GM12878 (cell line): ENCODE measurements around the gene ARMH1. TPM values are rescaled to one million over a fixed set of nuclear protein-coding genes. Genes with fewer than 3 reads are reported as not detected.

Experiments
- ATAC-seq: fragments of 200-7000 bp; cut with Tn5 transposase; 3 replicates; pipeline ENCODE4 v1.9.1; 2020; ENCODE audit warnings: mild to moderate bottlenecking, moderate library complexity
- BruUV-seq: library from RNA; stranded (reverse); fragments of 400-500 nt; replicated peaks from 2 replicates; lab custom pipeline; 2021; lab: Mats Ljungman, UMichigan
- CTCF ChIA-PET: fragments of 300-600 bp; sonication (Branson Sonifier 250); formaldehyde crosslinking; extraction: SDS; loops from one replicate; lab custom pipeline; 2021; ENCODE audit warnings: inconsistent platforms; lab: Yijun Ruan, JAX
- POLR2A ChIA-PET: fragments of 350-600 bp; formaldehyde crosslinking; extraction: SDS; loops from one replicate; lab custom pipeline; 2021; ENCODE audit warnings: inconsistent platforms; lab: Charles Lee
- RAD21 ChIA-PET: fragments of 300-600 bp; sonication (Branson Sonifier 250); formaldehyde crosslinking; loops from one replicate; lab custom pipeline; 2023; ENCODE audit warnings: antibody characterized with exemption; ENCODE audit not compliant: unreplicated experiment; lab: Charles Lee
- SMC1A ChIA-PET: fragments of 300-600 bp; sonication (Branson Sonifier 250); formaldehyde crosslinking; loops from one replicate; lab custom pipeline; 2023; ENCODE audit not compliant: unreplicated experiment, uncharacterized antibody; lab: Charles Lee
- DNase-seq: peaks from one replicate; pipeline ENCODE4 v3.0.0-alpha.2; 2011; ENCODE audit warnings: low read depth, low spot score
- FAIRE-seq: peaks from 3 replicates; lab custom pipeline; 2011; peaks lifted over from hg19 to GRCh38; lab: Jason Lieb, UNC
- H2AFZ ChIP-seq: 2 replicates; pipeline ENCODE4 v1.6.0; 2011; ENCODE audit warnings: low read depth, low read length, control low read depth; ENCODE audit not compliant: control insufficient read depth
- H3K27ac ChIP-seq: 2 replicates; pipeline ENCODE4 v1.5.1; 2011; ENCODE audit warnings: control low read depth; ENCODE audit not compliant: control insufficient read depth, insufficient read depth
- H3K27me3 ChIP-seq, 2 experiments: replicated peaks in 1 of 2; 2 replicates each; pipeline versions ENCODE4 v1.6.0 to v1.6.1; 2011; ENCODE audit warnings: low read length in 1 of 2; ENCODE audit not compliant: control insufficient read depth in 2 of 2, insufficient read depth in 2 of 2
- H3K36me3 ChIP-seq, 2 experiments: 2 replicates each; pipeline ENCODE4 v1.5.1; 2011; ENCODE audit warnings: low read length in 1 of 2; ENCODE audit not compliant: control insufficient read depth in 2 of 2, insufficient read depth in 2 of 2
- H3K4me1 ChIP-seq: 2 replicates; pipeline ENCODE4 v1.6.1; 2011; ENCODE audit warnings: mild to moderate bottlenecking, low read length, moderate library complexity, mixed read lengths; ENCODE audit not compliant: control insufficient read depth, insufficient read depth
- H3K4me2 ChIP-seq: 2 replicates; pipeline ENCODE4 v1.6.0; 2011; ENCODE audit warnings: control low read depth; ENCODE audit not compliant: control insufficient read depth, insufficient read depth
- H3K4me3 ChIP-seq: fragments of 200-600 bp; sonication (generic); 2 replicates; pipeline ENCODE4 v1.5.1; 2016
- H3K79me2 ChIP-seq: 2 replicates; pipeline ENCODE4 v1.6.0; 2011; ENCODE audit warnings: low read length; ENCODE audit not compliant: control insufficient read depth, insufficient read depth
- H3K9ac ChIP-seq: 2 replicates; pipeline ENCODE4 v1.8.0; 2011; ENCODE audit warnings: low read length, control low read depth, mixed read lengths; ENCODE audit not compliant: control insufficient read depth, insufficient read depth
- H3K9me3 ChIP-seq: replicated peaks from 3 replicates; pipeline ENCODE4 v1.5.1; 2011; ENCODE audit warnings: mild to moderate bottlenecking, low read length; ENCODE audit not compliant: control insufficient read depth, insufficient read depth
- H4K20me1 ChIP-seq: 2 replicates; pipeline ENCODE4 v1.6.0; 2011; ENCODE audit not compliant: control insufficient read depth, insufficient read depth
- CHD4 ChIP-seq: fragments of 200-600 bp; sonication (generic); IDR thresholded peaks from 2 replicates; pipeline ENCODE4 v1.6.1; 2016; ENCODE audit warnings: mild to moderate bottlenecking
- CTCF ChIP-seq, 3 experiments: IDR thresholded peaks in 2 of 3; conservative IDR thresholded peaks in 1 of 3; 2 replicates each; pipeline ENCODE4 v1.5.1; 2011; ENCODE audit warnings: low read depth in 3 of 3, low read length in 3 of 3, mild to moderate bottlenecking in 3 of 3, control low read depth in 2 of 3, moderate library complexity in 2 of 3, inconsistent platforms in 1 of 3, mixed read lengths in 1 of 3; ENCODE audit not compliant: control insufficient read depth in 2 of 3, insufficient read depth in 1 of 3; ENCODE audit errors: extremely low read depth in 1 of 3
- ETV6 ChIP-seq, 2 experiments: fragments of 450-650 bp in 1 of 2; IDR thresholded peaks in 1 of 2; conservative IDR thresholded peaks in 1 of 2; 2 replicates each; pipeline ENCODE4 v1.6.1; 2014; ENCODE audit warnings: antibody characterized with exemption in 1 of 2, borderline replicate concordance in 1 of 2, low read depth in 1 of 2, mild to moderate bottlenecking in 1 of 2, moderate library complexity in 1 of 2
- HCFC1 ChIP-seq: fragments of 150-350 bp; IDR thresholded peaks from 2 replicates; pipeline ENCODE4 v1.6.1; 2014; ENCODE audit warnings: low read length
- NFYB ChIP-seq: IDR thresholded peaks from 2 replicates; pipeline ENCODE4 v1.6.1; 2011; ENCODE audit warnings: low read depth, mild to moderate bottlenecking, low read length, improper control_type of control experiment, moderate library complexity; ENCODE audit not compliant: insufficient read depth
- POLR2A ChIP-seq: IDR thresholded peaks from 2 replicates; pipeline ENCODE4 v1.6.1; 2011; ENCODE audit warnings: low read depth, mild to moderate bottlenecking, low read length
- RELA ChIP-seq: fragments of 450-650 bp; IDR thresholded peaks from 2 replicates; pipeline ENCODE4 v1.8.0; 2014; ENCODE audit warnings: borderline replicate concordance; ENCODE audit not compliant: partially characterized antibody
- SPI1 ChIP-seq: IDR thresholded peaks from 2 replicates; pipeline ENCODE4 v1.6.1; 2011; ENCODE audit warnings: low read depth, mild to moderate bottlenecking, low read length, moderate library complexity, borderline replicate concordance; ENCODE audit not compliant: insufficient read depth
- ZNF24 ChIP-seq: fragments of 450-650 bp; IDR thresholded peaks from 2 replicates; pipeline ENCODE4 v1.6.1; 2017; ENCODE audit warnings: antibody characterized with exemption, mild to moderate bottlenecking
- ZNF384 ChIP-seq: IDR thresholded peaks from 2 replicates; pipeline ENCODE4 v1.6.1; 2012; ENCODE audit warnings: low read depth, mild to moderate bottlenecking, low read length, improper control_type of control experiment, borderline replicate concordance
- ZNF622 ChIP-seq: fragments of 450-650 bp; IDR thresholded peaks from 2 replicates; pipeline ENCODE4 v1.6.1; 2017; ENCODE audit warnings: mild to moderate bottlenecking, inconsistent platforms
- WGBS: methylation state at CpG from one replicate; pipeline ENCODE4 v1.1.6; 2016; ENCODE audit warnings: low lambda C conversion rate; ENCODE audit not compliant: insufficient replicate concordance, insufficient coverage; ENCODE audit errors: missing lambda C conversion rate; 5-methylcytosine and 5-hydroxymethylcytosine counted together
- in situ Hi-C: fragments of 300-500 bp; cut with MboI; formaldehyde crosslinking; loops from 9 replicates; pipeline ENCODE4 v1.14.3; 2018; ENCODE audit warnings: mixed read lengths
- intact Hi-C: fragments of 100-400 bp; cut with micrococcal nuclease; formaldehyde crosslinking; loops from one replicate; pipeline ENCODE4 v1.14.2; 2022; ENCODE audit not compliant: unreplicated experiment
- polyA plus RNA-seq, 11 experiments: library from polyadenylated mRNA; depleted of rRNA in 4 of 11; unstranded in 6 of 11; stranded (reverse) in 5 of 11; fragments of >200 nt; fragmentation: Nextera tagmentation in 4 of 11; fragmentation: Illumina TruSeq in 1 of 11; extraction: Ambion mirVana in 4 of 11; extraction: Trizol in 1 of 11; gene quantifications; 1 replicate in 1 of 11; 2 replicates in 10 of 11; pipeline versions ENCODE4 v1.2.1 to v1.2.3, GENCODE V29; 2011 to 2016; ENCODE audit warnings: inconsistent platforms in 2 of 11, missing spikeins in 2 of 11, low read depth in 1 of 11
- total RNA-seq, 4 experiments: library from RNA; depleted of rRNA in 3 of 4; stranded (reverse); fragments of >200 nt in 3 of 4; fragmentation: Illumina TruSeq in 1 of 4; extraction: Trizol in 1 of 4; gene quantifications; 2 replicates each; pipeline versions ENCODE4 v1.2.1 to v1.2.3, GENCODE V29; 2013 to 2021
- TF ChIP-seq, protein P1 (sequence below): fragments of 450-650 bp; IDR thresholded peaks from 2 replicates; pipeline ENCODE4 v1.6.1; 2016; ENCODE audit warnings: mild to moderate bottlenecking

Gene ARMH1
- total and polyA plus RNA-seq, 10 of the 15 experiments (the other 5 are each of a cell fraction or from before 2014, with no cell fraction given), result 0.93 to 43.9 (median 8.2) TPM

GRCh38 chr1:44740179-44740617 lies 65.7 kb downstream of the ARMH1 start:
- intact Hi-C loops (no loop called here), in situ Hi-C loops (no loop called here)
- Histone ChIP-seq H3K27ac (peak overlapping the region; percentile 96), H3K36me3 (peaks cover 2 to 5% of the 10 kb centered on the region in 2 experiments; a peak in 3 of 4 replicates), H3K9ac (peak overlapping the region; percentile 83), H3K9me3 (no peaks in the 10 kb centered on the region), H3K27me3 (no peaks in the 10 kb centered on the region), H4K20me1 (no peaks in the 10 kb centered on the region), H2AFZ (peak overlapping the region; percentile 91), H3K4me2 (peak overlapping the region; percentile 60), H3K4me1 (no peaks in the 10 kb centered on the region; the same call in 1 of the 2 replicates), H3K79me2 (peaks cover 43% of the 10 kb centered on the region), H3K4me3 (peak overlapping the region; percentile 96)
- DNase-seq, result no peak
- ChIA-PET POLR2A (interaction anchor here (0.9 to 1.9 kb wide), 7 partner anchors 10 to 845 kb away, joined by 3 to 8 read pairs (median 4); partner anchors contain the start of genes RNU5D-1 and RPS8), SMC1A (interaction anchor here (1.0 to 1.2 kb wide), 2 partner anchors 9 to 36 kb away, joined by 3 to 6 read pairs; partner anchors contain the start of gene RNU5D-1), RAD21 (no interaction called here), CTCF (interaction anchor here (0.6 to 1.9 kb wide), 8 partner anchors 9 to 483 kb away, joined by 3 to 9 read pairs (median 4); partner anchors contain the start of genes PLK3, RNU5D-1 and RPS8)
- WGBS, result 3% methylated on average over 14 of the region's 14 CpGs
- TF ChIP-seq SPI1, result peak; percentile 23; the same call in 1 of the 2 replicates
- no peak for TF ChIP-seq ETV6 (conservative IDR thresholded peaks at IDR 0.05 in 1 of 2, IDR thresholded peaks at IDR 0.05 in 1 of 2; ENCODE audit: borderline replicate concordance in 1 of 2, low read depth in 1 of 2)
- TF ChIP-seq CHD4, result no peak
- no peak for FAIRE-seq
- BruUV-seq, result TSS peak; percentile 93
- ATAC-seq, result peak; percentile 39

DNA sequence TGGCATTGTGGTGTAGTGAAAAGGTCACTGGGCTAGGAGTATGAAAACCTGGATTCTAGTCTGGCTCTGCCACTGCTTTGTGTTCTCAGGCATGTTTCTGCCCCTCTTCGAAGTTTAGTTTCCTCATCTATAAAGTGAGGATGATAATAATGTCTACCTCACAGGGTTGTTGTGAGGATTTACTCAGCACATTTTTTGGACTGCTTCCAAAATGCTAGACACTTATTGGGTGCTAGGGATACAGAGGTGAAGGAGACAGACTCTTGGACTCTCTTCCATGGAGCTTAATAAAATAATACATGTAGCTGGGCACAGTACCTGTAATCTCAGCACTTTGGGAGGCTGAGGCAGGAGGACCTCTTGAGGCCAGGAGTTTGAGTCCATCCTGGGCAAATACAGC lies 68.7 kb downstream of the ARMH1 start:
- no peak overlapping the region for H3K27ac ChIP-seq
- H2AFZ ChIP-seq, result no peak overlapping the region
- ChIA-PET CTCF (interaction anchor here (1.1 to 1.9 kb wide), 6 partner anchors 11 to 550 kb away, joined by 3 to 11 read pairs (median 4); partner anchors contain the start of genes RNU5D-1 and RPS8), SMC1A (interaction anchor here (0.5 to 3.3 kb wide), 5 partner anchors 12 to 213 kb away, joined by 3 to 26 read pairs (median 5); partner anchors contain the start of genes RNU5D-1 and RPS8), RAD21 (interaction anchor here (0.7 to 1.1 kb wide), 4 partner anchors 11 to 497 kb away, joined by 3 to 4 read pairs (median 3); no protein-coding TSS in a partner anchor), POLR2A (interaction anchor here (0.6 to 2.4 kb wide), 8 partner anchors 10 to 1091 kb away, joined by 3 to 7 read pairs (median 3); partner anchors contain the start of genes RNU5D-1 and RPS8)
- H3K4me1 ChIP-seq, result no peaks in the 10 kb centered on the region; the same call in 1 of the 2 replicates
- peaks cover 46% of the 10 kb centered on the region for H3K79me2 ChIP-seq
- H3K4me2 ChIP-seq, result no peak overlapping the region
- WGBS, result 96% methylated on average over 1 of the region's 1 CpG
- in situ Hi-C loops (no loop called here), intact Hi-C loops (no loop called here)
- DNase-seq (no peak), ATAC-seq (no peak), FAIRE-seq (no peak)
- H3K4me3 ChIP-seq, result 0 out of 2 replicates have a peak overlapping the region, but pooled peaks have one; percentile 31
- no peaks in the 10 kb centered on the region for H4K20me1 ChIP-seq
- H3K9ac ChIP-seq, result no peak overlapping the region
- no peaks in the 10 kb centered on the region for H3K9me3 ChIP-seq
- H3K36me3 ChIP-seq, result peaks cover 14 to 18% of the 10 kb centered on the region in 2 experiments
- H3K27me3 ChIP-seq, result no peaks in the 10 kb centered on the region
- BruUV-seq, result no TSS peak
- no peak for TF ChIP-seq ZNF384
- no peak for TF ChIP-seq NFYB
- TF ChIP-seq ZNF24, result no peak
- TF ChIP-seq, protein P1, sequence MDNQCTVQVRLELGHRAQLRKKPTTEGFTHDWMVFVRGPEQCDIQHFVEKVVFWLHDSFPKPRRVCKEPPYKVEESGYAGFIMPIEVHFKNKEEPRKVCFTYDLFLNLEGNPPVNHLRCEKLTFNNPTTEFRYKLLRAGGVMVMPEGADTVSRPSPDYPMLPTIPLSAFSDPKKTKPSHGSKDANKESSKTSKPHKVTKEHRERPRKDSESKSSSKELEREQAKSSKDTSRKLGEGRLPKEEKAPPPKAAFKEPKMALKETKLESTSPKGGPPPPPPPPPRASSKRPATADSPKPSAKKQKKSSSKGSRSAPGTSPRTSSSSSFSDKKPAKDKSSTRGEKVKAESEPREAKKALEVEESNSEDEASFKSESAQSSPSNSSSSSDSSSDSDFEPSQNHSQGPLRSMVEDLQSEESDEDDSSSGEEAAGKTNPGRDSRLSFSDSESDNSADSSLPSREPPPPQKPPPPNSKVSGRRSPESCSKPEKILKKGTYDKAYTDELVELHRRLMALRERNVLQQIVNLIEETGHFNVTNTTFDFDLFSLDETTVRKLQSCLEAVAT, result no peak
- TF ChIP-seq CTCF (IDR thresholded peaks at IDR 0.05 in 2 of 3, conservative IDR thresholded peaks at IDR 0.05 in 1 of 3; ENCODE audit: control insufficient read depth in 2 of 3, extremely low read depth in 1 of 3, insufficient read depth in 1 of 3, low read depth in 3 of 3, low read length in 3 of 3), result no peak
- no peak for TF ChIP-seq ZNF622
- TF ChIP-seq HCFC1, result no peak
- TF ChIP-seq POLR2A, result no peak
- TF ChIP-seq RELA, result no peak
